SW 1271 (cell line): ENCODE data around the gene GPR171.
A peak's percentile ranks its signal among the peaks of the same experiment; 100 is the strongest.
"Not testable (repeated sequence)": the region's sequence is repeated elsewhere in the genome, so short reads cannot be mapped to it uniquely, and the experiment has no call there.

ENCODE experiments used
- DNase-seq, 2 experiments: peaks; one replicate each; lab custom pipeline; 2025; lab: John Stamatoyannopoulos, UW

Gene GPR171, protein sequence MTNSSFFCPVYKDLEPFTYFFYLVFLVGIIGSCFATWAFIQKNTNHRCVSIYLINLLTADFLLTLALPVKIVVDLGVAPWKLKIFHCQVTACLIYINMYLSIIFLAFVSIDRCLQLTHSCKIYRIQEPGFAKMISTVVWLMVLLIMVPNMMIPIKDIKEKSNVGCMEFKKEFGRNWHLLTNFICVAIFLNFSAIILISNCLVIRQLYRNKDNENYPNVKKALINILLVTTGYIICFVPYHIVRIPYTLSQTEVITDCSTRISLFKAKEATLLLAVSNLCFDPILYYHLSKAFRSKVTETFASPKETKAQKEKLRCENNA

DNA sequence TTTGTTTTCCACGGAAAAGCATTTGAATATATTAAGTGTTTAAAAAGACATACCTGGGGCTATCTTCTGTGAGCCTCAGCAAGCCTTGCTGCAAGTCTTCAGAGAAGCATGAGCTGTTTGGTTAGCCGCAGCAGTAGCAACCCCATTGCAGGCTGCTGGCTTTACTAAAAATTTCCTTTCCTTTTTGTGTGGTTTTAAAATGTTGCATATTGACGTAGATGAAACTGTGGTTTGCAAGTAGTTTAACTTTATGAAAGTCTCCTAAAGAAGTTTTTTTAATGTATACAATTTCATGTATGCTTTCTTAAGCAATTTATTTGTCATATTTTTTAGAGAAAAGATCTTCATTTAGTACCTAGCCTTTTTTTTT, at the start of gene GPR171:
TSS of gene GPR171 (minus strand) at position 166 of the 370 bp plus-strand sequence. CDS start 3,830 bp downstream, outside the sequence.
- no peak for DNase-seq

DNA sequence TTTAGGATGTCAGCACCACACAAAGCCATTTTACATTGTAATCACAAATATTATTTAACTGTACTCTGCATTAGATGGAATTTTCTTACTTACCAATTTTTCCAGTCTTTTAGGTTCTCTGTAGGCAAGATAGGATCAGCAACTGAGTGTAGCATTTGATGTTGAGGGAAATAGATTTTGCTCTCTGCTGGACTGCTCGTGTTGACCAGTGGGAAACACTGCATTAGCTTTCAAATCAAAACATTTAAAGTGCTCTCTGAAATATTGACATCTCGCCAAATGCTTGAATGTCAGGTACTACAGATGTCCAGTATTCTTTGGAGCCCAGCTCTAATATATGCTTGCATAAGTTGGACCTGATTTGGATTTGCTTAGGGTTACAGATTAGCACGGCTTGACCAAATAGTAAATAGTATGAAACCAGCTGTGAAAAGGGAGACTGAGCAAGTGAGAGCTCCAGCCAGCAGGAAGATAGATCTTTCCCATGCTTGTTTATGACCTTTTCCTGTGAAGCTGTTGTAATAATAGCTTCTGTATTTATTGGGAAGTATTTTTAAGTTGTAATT, 45.8 kb upstream of the GPR171 start:
- DNase-seq, result no peak

DNA sequence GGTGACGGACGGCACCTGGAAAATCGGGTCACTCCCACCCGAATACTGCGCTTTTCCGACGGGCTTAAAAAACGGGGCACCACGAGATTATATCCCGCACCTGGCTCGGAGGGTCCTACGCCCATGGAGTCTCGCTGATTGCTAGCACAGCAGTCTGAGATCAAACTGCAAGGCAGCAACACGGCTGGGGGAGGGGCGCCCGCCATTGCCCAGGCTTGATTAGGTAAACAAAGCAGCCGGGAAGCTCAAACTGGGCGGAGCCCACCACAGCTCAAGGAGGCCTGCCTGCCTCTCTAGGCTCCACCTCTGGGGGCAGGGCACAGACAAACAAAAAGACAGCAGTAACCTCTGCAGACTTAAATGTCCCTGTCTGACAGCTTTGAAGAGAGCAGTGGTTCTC, 39.0 kb upstream of the GPR171 start:
- not testable (repeated sequence) for DNase-seq

DNA sequence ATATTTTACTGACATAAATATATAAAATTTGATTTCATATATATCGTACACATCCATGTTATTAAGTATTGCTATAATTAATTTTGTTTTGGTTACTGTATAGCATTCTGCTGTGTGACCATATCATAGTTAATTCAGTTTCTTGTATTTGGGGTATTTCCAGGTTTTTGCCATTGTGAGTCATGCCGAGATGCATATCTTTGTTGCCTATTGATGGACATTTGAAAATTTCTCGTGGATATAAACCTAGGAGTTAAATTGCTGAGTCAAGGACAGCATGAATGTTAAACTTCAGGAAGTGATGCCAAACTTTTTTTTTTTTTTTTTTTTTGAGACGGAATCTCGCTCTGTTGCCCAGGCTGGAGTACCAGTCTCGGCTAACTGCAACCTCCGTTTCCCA, 33.7 kb upstream of the GPR171 start:
- no peak for DNase-seq

DNA sequence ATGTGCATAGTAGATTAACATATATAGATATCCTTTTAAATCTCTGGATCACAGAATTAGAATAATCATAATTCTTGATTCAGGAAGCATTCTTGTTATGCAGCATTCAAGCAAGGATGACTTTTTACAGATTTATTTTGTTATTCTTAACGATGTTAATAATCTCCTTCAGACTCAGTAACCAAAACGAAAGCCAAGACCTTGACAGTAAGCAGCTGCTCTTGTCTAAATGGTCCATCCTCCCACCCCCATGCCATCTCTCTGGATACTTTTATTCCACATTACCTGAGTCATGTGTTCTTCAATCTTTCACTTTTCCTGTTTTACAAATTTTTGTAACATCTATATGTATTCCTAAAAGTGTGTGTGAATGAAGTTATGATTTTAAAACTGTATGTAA, 33.3 kb upstream of the GPR171 start:
- DNase-seq, result no peak

DNA sequence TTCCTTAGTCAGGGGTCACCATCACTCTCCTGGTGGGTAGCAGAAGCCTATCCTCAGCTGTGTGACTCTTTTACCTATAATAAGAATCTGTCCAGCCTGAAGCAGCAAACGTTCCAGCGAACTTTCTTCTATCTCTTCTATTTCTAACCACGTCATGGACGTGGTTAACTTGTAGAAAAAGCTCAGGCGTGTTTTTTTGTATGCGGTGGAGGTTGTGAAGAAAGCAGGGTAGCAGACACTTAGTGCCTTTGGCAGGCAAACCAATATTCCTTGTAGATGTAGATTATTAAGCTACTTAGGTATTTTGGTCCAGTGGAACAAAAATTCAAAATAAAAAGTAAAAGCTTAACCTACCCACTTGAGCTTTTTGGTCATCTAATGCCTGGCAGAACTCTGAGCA, 31.8 kb upstream of the GPR171 start:
- no peak for DNase-seq

DNA sequence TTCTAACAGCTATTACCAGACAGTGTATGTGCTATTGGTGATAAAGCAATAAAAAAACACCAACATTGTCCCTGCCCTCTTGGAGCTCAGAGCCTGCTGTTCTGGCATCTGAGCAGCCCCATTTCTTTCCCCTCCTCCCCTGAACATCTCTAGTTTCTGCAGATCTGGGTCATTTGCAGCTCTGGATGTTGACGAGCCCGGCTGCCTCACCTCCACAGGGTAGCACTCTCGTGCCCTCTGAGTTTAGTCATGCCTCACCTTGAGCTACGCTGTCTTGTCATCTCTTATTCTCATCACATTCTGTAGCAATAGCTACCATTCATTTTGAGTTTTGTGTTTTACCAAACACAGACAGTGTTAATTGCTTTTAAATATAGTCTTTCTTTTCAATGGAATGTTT, 30.0 kb upstream of the GPR171 start:
- no peak for DNase-seq

DNA sequence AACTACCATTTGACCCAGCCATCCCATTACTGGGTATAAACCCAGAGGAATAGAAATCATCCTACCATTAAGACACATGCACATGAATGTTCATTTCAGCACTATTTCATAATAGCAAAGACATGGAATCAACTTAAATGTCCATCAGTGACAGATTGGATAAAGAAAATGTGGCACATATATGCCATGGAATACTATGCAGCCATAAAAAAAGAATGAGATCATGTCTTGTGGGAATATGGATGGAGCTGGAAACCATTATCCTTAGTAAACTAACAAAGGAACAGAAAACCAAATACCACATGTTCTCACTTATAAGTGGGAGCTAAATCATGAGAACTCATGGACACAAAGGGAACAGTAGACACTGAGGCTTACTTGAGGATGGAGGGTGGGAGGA, 29.4 kb upstream of the GPR171 start:
- DNase-seq, result not testable (repeated sequence)

DNA sequence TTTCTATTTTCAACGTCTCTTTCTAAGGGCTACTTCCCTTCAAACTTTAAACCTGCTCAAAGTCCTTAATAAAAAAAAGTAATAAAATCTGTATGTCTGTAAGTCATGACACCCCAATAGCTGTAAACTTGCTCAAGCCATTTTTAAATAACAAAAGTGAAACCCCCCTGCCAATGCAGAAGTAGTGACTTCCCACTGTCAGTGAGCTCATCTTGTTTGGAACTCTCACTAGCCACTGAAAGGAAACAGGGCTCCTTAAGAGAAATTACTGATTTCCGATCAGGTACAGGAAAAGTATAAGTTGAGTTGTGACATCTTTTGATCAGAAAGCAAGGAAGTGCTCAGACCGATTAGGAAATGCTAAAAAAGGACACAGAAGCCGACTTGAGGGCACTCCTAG, 27.6 kb upstream of the GPR171 start:
- DNase-seq, result no peak

DNA sequence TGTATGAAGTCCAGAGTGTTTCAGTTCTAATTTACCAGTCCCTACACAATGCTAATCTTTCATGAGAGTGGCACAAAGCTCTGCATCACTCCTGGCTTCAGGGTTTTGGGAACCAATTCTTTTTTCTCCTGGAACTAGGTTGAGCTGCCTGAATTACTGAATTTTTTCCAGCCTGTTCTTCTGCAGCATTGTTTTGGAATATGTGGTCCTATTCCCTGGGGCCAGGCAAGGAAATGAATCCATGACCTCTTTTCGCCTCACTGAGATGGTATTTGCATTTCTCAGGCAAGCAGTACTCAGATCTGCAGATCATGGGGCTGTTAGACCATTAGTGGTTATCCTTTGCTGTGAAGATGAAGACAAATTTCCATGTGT, 25.6 kb upstream of the GPR171 start:
- peak in 1 of 2 experiments; percentile 28 for DNase-seq

DNA sequence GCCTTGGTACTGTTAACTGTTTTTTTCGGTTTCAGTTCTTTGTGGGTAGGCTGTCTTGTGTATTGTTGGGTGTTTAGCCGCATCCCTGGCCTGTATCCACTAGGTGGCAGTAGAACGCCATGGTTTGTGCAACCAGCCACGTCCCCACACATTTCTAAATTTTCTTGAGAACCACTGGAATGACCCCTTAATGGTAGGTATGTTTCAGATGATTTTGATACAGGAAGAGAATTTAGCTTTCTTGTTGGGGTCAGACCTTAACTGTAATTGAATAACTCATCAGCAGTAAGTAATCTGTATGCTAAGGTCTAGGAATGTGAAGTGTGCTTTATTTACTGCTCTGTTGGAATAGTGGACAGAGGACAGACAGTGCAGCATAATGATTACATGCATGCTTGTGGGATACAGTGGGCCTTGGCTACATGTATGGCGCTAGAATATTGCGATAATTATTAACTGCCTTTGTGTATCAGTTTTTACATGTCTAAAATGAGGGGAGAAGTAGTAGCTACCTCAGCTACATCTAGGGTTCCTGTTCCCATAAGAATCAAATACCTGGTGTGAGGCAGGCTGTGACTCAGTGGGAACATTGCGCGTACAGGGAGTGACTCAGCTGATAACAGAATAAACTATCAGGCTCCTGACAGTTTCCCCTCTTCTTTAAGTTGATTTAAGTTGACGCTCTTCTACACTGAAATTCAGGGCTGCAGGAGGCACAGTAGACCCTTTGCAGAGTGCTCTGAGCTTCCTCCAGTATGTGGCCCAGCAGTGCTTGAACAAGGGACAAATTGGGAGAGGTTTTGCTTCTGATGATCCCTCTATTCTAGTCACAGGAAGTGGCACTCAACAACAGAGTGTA, 25.0 kb upstream of the GPR171 start:
- DNase-seq, result peak; percentile 21 to 67

DNA sequence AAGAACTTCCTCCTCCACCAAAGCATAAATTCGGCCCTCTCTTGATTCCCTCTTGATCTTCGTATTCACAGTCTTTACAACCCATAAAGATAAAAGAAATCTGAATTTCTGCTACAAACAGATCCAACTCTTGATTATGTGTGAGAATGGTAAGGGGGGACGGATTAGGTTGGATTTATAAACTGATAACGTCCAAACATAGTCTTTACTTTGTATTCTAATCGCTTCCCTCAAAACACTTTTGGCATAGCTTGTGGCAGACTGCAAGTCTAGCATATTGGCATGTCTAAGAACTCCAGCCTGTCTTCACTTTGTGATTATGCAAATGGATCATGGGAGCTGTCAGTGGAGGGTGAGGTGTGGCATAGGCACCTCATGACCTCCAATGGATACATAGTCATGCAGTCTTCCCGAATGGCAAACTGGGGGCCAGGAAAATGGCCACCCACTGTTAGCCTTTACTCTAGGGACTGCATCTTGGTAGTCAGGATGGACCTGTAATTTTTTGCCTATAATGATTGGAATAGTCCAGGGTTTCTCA, 24.3 kb upstream of the GPR171 start:
- no peak for DNase-seq

DNA sequence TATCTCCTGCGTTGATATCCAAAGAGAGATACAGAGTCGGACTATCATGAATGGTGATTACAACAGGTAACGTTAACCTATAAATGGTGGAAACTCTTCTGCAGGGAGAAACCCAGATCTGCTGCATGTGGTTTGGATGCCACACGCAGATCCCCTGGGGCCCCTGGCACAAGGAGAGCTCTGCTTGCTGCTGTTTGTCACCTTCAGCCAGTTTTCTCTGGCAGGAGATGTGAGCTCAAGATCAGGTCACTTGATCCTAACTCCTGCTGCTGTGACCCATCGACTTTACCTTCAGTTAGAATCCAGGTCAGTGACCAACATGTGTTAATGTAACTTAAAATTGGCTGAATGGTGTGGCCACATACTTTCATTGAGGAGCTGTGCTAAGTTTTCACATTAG, 23.8 kb upstream of the GPR171 start:
- DNase-seq, result no peak

DNA sequence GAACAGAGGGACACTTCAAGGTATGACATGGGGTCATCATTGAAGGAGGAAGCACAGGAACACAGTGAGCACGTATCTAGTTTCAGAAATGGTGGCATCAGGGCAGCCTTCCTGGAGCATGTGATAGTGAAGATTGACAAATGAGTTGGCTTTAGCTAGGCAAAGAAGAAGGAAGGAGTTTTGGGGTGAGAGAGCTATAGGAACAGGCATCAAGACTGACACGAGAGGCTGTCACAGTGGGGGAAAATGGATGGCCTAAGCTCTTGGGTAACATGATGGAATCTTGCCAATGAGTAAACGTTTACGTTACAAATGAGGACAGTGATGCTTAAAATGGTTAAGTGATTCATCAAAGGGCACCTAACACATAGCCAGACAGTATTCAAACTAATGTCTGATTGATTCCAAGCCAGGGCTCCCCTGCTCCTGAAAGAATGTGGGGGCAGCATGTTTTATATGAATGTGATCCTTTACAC, 23.1 kb upstream of the GPR171 start:
- no peak for DNase-seq

DNA sequence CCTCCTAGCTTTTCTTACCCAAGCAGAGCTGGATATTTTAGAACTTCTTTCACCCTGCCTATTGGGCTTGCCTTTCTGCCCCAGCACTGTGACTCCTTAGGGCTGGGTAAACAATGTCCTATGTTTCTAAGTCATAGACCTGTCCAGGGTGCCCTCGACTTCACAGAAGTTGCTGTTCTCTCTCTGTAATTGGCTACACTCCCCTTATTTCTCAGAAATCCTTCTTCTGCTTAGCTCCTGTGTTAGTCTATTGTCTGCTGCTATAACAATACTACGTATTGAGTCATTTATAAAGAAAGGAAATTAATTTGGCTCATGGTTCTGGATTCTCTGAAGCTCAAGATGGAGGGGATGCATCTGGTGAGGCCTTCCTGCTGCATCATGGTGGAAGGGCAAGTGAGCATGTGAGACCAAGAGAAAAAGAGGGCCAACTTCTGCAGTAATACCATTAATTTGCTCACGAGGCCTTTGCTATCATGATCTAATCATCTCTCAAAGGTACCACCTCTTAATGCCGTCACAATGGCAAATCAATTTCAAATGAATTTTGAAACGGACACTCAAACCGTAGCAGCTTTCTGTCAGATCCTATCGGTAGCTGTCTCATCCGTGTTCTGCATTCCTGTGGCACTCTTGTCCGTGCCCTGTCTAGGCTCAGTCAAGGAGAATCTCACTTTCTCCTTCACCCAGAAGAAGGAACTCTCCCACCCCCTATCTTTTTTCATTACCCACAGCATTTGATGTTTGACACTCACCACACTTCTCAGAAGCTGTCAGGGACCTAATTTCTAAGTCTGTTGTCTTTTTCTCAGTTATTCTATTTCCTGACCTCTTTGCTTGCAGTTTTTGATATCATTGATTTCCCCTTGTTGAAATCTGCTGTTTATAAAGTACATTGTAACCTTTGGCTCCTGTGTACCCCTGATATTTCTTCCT, 22.3 kb upstream of the GPR171 start:
- no peak for DNase-seq

DNA sequence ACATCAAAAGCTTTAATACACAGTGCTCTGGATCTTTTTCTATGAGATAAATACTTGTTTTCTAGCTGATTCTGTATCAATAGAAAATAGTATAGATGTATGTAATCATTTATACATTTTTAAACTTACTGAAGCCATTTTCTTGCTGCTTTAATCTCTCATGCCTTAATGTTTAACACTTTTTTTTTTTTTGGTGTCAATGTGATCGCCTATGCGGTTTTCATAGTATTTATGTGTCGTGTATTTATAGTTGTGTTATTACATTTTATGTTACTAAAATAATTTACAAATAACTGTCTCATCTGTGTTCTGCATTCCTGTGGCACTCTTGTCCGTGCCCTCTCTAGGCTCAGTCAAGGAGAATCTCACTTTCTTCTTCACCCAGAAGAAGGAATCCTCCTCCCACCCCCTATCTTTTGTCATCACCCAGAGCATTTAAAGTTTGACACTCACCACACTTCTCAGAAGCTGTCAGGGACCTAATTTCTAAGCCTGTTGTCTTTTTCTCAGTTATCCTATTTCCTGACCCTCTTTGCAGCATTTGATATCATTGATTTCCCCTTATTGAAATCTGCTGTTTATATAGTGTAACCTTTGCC, 21.4 kb upstream of the GPR171 start:
- DNase-seq, result no peak

DNA sequence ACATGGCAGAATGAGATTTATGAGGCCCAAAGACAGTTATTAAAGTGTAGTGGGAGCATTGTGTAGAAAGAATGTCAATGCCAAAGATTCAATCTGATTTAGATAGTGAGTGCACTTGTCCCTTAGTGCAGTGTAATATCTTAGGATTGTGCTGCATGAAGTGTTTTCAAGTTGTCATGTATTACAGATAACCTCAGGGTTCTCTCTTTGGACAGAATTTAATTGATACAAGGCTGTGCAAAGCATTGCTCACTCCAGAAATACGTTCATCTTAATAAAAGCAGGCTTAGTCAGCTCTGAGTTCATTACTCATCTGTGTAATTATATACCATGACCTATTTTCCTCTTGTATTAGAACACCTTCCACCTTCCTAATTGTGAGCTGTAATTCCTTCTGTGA, 16.0 kb upstream of the GPR171 start:
- peak; percentile 13 to 41 for DNase-seq

DNA sequence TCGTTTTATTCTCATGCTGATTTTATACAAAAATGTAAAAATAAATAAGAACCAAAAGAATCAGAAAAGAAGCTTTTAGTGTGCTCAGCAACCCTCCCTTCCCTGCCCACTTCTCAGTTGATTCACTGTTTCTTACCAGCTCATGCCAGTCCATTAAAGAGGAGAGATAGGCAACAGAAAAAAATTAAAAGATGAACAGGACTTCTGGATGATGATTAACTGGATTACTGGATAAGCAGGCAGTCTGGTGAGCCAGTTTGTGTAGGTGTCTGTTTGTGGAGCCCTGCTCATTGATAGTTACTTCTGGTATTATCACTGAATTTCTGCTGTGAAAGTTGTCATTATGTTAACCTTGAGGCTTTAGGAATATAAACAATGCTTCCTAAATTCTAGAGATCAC, 15.1 kb upstream of the GPR171 start:
- DNase-seq, result no peak

DNA sequence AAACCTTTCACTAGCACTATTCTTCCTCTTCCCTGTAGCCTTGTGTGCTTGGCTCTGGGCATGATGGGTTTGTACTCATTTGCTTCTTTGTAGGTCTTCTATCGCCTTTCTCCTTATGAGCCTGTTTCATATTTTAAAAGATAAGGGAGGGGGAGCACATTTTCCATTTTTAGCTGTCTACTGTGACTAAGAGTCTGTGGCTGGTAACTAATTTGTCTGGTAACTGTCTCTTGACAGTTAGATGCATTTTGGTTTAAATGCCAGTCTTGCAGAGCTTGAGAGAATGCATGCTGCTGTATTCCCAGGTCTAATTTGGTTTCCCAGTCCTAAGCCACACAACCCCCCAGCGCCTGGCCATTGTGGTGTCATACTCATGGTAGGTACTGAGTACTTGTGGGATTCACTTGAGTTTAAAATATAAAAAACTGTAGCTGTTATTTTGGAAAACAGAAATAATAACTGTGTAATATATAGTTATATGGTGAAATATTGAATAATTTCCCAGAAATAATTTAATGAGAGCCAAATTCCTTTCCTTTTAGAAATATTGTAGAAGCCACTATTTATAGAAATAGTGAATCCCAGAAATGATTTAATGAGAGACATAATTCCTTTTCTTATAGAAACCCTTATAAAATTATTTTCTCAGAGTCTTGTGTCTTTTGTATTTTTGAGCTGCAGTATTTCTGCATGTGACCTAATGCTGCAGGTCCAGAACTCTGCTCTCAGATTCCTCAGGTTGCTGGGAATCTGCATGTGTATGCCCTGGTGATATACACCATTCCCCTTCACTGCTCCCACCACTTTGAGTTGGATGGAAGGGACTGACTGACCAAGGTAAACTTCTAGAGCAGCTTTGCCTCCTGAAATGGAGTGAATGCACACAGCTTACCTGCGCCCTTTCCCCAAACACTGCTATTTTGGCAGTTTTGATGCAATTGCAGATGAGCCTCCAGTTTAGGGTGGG, 13.9 kb upstream of the GPR171 start:
- DNase-seq, result no peak

DNA sequence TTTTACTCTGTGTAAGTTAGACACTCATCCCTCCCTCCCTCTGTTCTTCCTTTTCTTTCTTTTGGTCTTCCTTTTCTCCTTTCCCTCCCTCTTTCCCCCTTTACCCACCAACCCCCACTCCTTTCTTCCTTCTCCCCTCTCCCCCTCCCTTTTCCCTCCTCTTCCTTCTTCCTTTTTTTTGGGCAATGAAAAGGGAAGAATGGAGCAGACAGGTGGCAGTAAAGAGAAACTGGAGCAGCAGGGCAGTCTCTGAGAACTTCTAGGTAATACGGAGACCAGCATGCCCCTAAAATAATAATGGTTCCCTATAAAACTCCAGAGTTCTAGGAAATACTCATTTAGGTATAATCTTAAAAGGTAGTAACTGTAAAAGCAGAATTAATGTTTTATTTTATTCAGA, 11.4 kb upstream of the GPR171 start:
- DNase-seq, result no peak
